Activated CD4-positive, alpha-beta memory T cell treated with anti-CD3 and anti-CD28 coated beads, Interleukin-2, amount 10 ng/mL, durations not matched to agents 7 days and 5 days (primary cell): ENCODE results near the gene ZNF595. TPM values are rescaled to one million over a fixed set of nuclear protein-coding genes. Genes with fewer than 3 reads are reported as not detected.

Source experiments
- CTCF ChIA-PET: fragments of 350-600 bp; sonication (Branson Sonifier 250); formaldehyde crosslinking; loops from one replicate; lab custom pipeline; 2021; ENCODE audit warnings: antibody characterized with exemption, inconsistent platforms; lab: Charles Lee
- POLR2A ChIA-PET: fragments of 350-600 bp; sonication (Branson Sonifier 250); formaldehyde crosslinking; loops from one replicate; lab custom pipeline; 2021; ENCODE audit warnings: antibody characterized with exemption; lab: Charles Lee
- DNase-seq: peaks from one replicate; pipeline ENCODE4 v3.0.0-alpha.2; 2020
- H3K27ac Mint-ChIP-seq: one replicate; pipeline ENCODE4 v1.8.0; 2021; ENCODE audit warnings: mild to moderate bottlenecking, mixed read lengths
- H3K27me3 Mint-ChIP-seq: one replicate; pipeline ENCODE4 v1.8.0; 2021; ENCODE audit warnings: mixed read lengths
- H3K36me3 Mint-ChIP-seq: one replicate; pipeline ENCODE4 v1.8.0; 2021; ENCODE audit warnings: low read depth, mixed read lengths
- H3K4me1 Mint-ChIP-seq: one replicate; pipeline ENCODE4 v1.8.0; 2021; ENCODE audit warnings: mixed read lengths
- H3K4me3 Mint-ChIP-seq: one replicate; pipeline ENCODE4 v1.8.0; 2021; ENCODE audit warnings: mild to moderate bottlenecking, mixed read lengths
- H3K9me3 Mint-ChIP-seq: one replicate; pipeline ENCODE4 v1.8.0; 2021; ENCODE audit warnings: mixed read lengths
- total RNA-seq, 2 experiments: library from RNA; stranded (reverse); gene quantifications; one replicate each; pipeline ENCODE4 v1.2.3, GENCODE V29; 2021

ZNF595 gene
- total RNA-seq, 2 experiments from 2014 or later, result 4.2 to 5.5 TPM

- Mint-ChIP-seq H3K4me1 (peaks cover 5% of the 10 kb centered on the region), H3K9me3 (peaks cover 25% of the 10 kb centered on the region), H3K27me3 (no peaks in the 10 kb centered on the region), H3K27ac (no peak overlapping the region), H3K36me3 (peaks cover 37% of the 10 kb centered on the region), H3K4me3 (no peak overlapping the region)
- no peak for DNase-seq
- POLR2A ChIA-PET, result no interaction called here
- CTCF ChIA-PET, result no interaction called here
Observed at GRCh38 chr4:132483-132882, 79.4 kb downstream of the ZNF595 start.

Other genes with a start within 250 kb of the ZNF595 start
- 1 to 10 TPM; 8.8 to 8.9 TPM for gene ZNF718, start 71.2 kb downstream of the ZNF595 start, total RNA-seq